Astrocyte (in vitro differentiated cells and primary cell): ENCODE data around the gene OR11H6. TPM values are rescaled to one million over a fixed set of nuclear protein-coding genes. Genes with fewer than 3 reads are reported as not detected.
"Not testable (repeated sequence)": the region's sequence is repeated elsewhere in the genome, so short reads cannot be mapped to it uniquely, and the experiment has no call there.

Experiments
- DNase-seq: peaks from one replicate; pipeline ENCODE4 v3.0.0-alpha.2; 2010; ENCODE audit warnings: low read depth
- FAIRE-seq: peaks from 2 replicates; lab custom pipeline; 2011; peaks lifted over from hg19 to GRCh38; lab: Jason Lieb, UNC
- H2AFZ ChIP-seq: 2 replicates; pipeline ENCODE4 v1.6.0; 2012; ENCODE audit warnings: low read depth, low read length, inconsistent platforms
- H3K27ac ChIP-seq: 2 replicates; pipeline ENCODE4 v1.5.1; 2011; ENCODE audit warnings: low read depth, low read length, inconsistent platforms
- H3K27me3 ChIP-seq: 2 replicates; pipeline ENCODE4 v1.6.0; 2011; ENCODE audit warnings: low read length, inconsistent platforms; ENCODE audit not compliant: insufficient read depth
- H3K36me3 ChIP-seq: 2 replicates; pipeline ENCODE4 v1.5.1; 2011; ENCODE audit warnings: low read length, inconsistent platforms; ENCODE audit not compliant: insufficient read depth
- H3K4me1 ChIP-seq: 2 replicates; pipeline ENCODE4 v1.5.1; 2011; ENCODE audit warnings: low read length, inconsistent platforms; ENCODE audit not compliant: insufficient read depth
- H3K4me2 ChIP-seq: 2 replicates; pipeline ENCODE4 v1.6.0; 2012; ENCODE audit warnings: low read length, inconsistent platforms
- H3K4me3 ChIP-seq: 2 replicates; pipeline ENCODE4 v1.5.1; 2011; ENCODE audit warnings: low read depth, mild to moderate bottlenecking, low read length, inconsistent platforms; ENCODE audit not compliant: insufficient read depth
- H3K79me2 ChIP-seq: 2 replicates; pipeline ENCODE4 v1.6.0; 2012; ENCODE audit warnings: mild to moderate bottlenecking, low read length, inconsistent platforms; ENCODE audit not compliant: insufficient read depth
- H3K9ac ChIP-seq: 2 replicates; pipeline ENCODE4 v1.6.0; 2012; ENCODE audit warnings: mild to moderate bottlenecking, low read length, inconsistent platforms
- H3K9me3 ChIP-seq: 2 replicates; pipeline ENCODE4 v1.5.1; 2012; ENCODE audit warnings: low read depth, mild to moderate bottlenecking, low read length, inconsistent platforms; ENCODE audit not compliant: insufficient read depth
- H4K20me1 ChIP-seq: 2 replicates; pipeline ENCODE4 v1.6.0; 2012; ENCODE audit warnings: low read length, inconsistent platforms; ENCODE audit not compliant: insufficient read depth
- H3K27ac Mint-ChIP-seq: one replicate; pipeline ENCODE4 v1.8.0; 2021; ENCODE audit warnings: mild to moderate bottlenecking, mixed read lengths; ENCODE audit not compliant: unreplicated experiment
- H3K27me3 Mint-ChIP-seq: one replicate; pipeline ENCODE4 v1.8.0; 2021; ENCODE audit warnings: low read depth, mixed read lengths; ENCODE audit not compliant: unreplicated experiment
- H3K36me3 Mint-ChIP-seq: one replicate; pipeline ENCODE4 v1.8.0; 2021; ENCODE audit warnings: low read depth, mixed read lengths; ENCODE audit not compliant: unreplicated experiment
- H3K4me1 Mint-ChIP-seq: one replicate; pipeline ENCODE4 v1.8.0; 2021; ENCODE audit warnings: low read depth, mixed read lengths; ENCODE audit not compliant: unreplicated experiment
- H3K4me3 Mint-ChIP-seq: one replicate; pipeline ENCODE4 v1.8.0; 2021; ENCODE audit warnings: mild to moderate bottlenecking, moderate library complexity, mixed read lengths; ENCODE audit not compliant: unreplicated experiment
- H3K9me3 Mint-ChIP-seq: one replicate; pipeline ENCODE4 v1.8.0; 2021; ENCODE audit warnings: mild to moderate bottlenecking, mixed read lengths; ENCODE audit not compliant: unreplicated experiment
- EZH2 ChIP-seq: IDR thresholded peaks from 2 replicates; pipeline ENCODE4 v1.6.1; 2012; ENCODE audit warnings: mild to moderate bottlenecking, low read length, inconsistent platforms; ENCODE audit not compliant: insufficient read depth
- total RNA-seq: library from RNA; stranded (reverse); gene quantifications from 2 replicates; pipeline ENCODE4 v1.2.1, GENCODE V29; 2021
- TF ChIP-seq, protein P1 (sequence below): IDR thresholded peaks from 2 replicates; pipeline ENCODE4 v1.5.1; 2011; ENCODE audit warnings: low read depth, mild to moderate bottlenecking, inconsistent platforms, low read length, moderate library complexity; ENCODE audit not compliant: insufficient read depth

The OR11H6 gene
- total RNA-seq, 1 donor from 2014 or later = not detected

DNA sequence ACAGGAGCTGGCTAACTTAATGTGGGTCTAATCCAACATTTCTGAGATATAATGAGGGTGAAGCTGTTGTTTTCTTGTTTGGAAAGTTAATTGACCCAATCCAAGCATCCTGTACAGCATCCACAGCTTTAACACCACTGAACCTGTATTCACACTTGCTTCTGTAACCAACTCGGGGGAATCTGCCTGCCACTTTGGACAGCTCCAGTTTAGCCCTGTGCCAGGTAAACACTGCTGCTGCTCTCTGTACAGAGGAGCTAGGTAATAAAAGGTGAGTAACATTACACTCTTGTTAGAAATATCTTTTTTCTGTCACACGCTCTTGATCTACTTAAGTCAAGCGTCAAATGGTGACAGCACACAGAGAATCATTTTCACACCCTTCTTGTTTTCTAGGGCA is 32.1 kb upstream of the OR11H6 start:
- no peaks in the 10 kb centered on the region for H3K4me1 ChIP-seq
- H3K27ac ChIP-seq = no peak overlapping the region
- Mint-ChIP-seq H3K27me3 (no peaks in the 10 kb centered on the region), H3K4me3 (no peak overlapping the region), H3K36me3 (no peaks in the 10 kb centered on the region), H3K27ac (no peak overlapping the region), H3K9me3 (peaks cover 9% of the 10 kb centered on the region), H3K4me1 (no peaks in the 10 kb centered on the region)
- no peak overlapping the region for H3K4me2 ChIP-seq
- H3K9me3 ChIP-seq = no peaks in the 10 kb centered on the region
- H3K27me3 ChIP-seq = no peaks in the 10 kb centered on the region
- H3K36me3 ChIP-seq = no peaks in the 10 kb centered on the region
- H4K20me1 ChIP-seq = no peaks in the 10 kb centered on the region
- H2AFZ ChIP-seq = no peak overlapping the region
- H3K4me3 ChIP-seq = no peak overlapping the region
- no peak for TF ChIP-seq EZH2
- TF ChIP-seq, protein P1, sequence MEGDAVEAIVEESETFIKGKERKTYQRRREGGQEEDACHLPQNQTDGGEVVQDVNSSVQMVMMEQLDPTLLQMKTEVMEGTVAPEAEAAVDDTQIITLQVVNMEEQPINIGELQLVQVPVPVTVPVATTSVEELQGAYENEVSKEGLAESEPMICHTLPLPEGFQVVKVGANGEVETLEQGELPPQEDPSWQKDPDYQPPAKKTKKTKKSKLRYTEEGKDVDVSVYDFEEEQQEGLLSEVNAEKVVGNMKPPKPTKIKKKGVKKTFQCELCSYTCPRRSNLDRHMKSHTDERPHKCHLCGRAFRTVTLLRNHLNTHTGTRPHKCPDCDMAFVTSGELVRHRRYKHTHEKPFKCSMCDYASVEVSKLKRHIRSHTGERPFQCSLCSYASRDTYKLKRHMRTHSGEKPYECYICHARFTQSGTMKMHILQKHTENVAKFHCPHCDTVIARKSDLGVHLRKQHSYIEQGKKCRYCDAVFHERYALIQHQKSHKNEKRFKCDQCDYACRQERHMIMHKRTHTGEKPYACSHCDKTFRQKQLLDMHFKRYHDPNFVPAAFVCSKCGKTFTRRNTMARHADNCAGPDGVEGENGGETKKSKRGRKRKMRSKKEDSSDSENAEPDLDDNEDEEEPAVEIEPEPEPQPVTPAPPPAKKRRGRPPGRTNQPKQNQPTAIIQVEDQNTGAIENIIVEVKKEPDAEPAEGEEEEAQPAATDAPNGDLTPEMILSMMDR = no peak
- no peak overlapping the region for H3K9ac ChIP-seq
- no peak for FAIRE-seq
- no peaks in the 10 kb centered on the region for H3K79me2 ChIP-seq
- DNase-seq = no peak

DNA sequence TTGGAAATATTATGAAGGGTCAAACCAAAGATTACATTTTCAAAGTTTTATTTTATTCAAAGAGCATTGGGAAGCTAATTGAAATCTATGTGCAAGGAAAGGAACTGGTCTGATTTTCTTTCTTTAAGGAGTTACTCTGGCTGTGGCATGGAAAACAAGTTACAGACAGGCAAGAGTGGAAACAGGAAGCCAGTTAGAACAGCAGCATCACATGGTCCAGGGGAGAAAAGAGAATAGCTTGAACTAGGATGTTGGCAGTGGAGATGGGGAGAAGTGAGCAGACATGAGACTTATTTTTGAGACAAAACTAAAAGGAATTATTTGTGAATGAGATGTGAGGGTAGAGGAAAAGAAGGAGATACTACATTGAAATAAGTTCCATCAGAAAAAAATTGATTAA is 29.4 kb upstream of the OR11H6 start:
- no peak overlapping the region for H3K4me3 Mint-ChIP-seq
- no peak overlapping the region for H3K4me3 ChIP-seq
- no peak for FAIRE-seq
- H3K4me2 ChIP-seq = no peak overlapping the region
- peaks cover 9% of the 10 kb centered on the region for H3K9me3 Mint-ChIP-seq
- H3K9ac ChIP-seq = no peak overlapping the region
- H4K20me1 ChIP-seq = no peaks in the 10 kb centered on the region
- H3K36me3 ChIP-seq = no peaks in the 10 kb centered on the region
- H3K79me2 ChIP-seq = no peaks in the 10 kb centered on the region
- no peak overlapping the region for H3K27ac Mint-ChIP-seq
- no peaks in the 10 kb centered on the region for H3K4me1 Mint-ChIP-seq
- TF ChIP-seq, protein P1 = no peak
- TF ChIP-seq EZH2 = no peak
- no peaks in the 10 kb centered on the region for H3K4me1 ChIP-seq
- H3K9me3 ChIP-seq = no peaks in the 10 kb centered on the region
- H3K27me3 ChIP-seq = no peaks in the 10 kb centered on the region
- DNase-seq = no peak
- no peak overlapping the region for H3K27ac ChIP-seq
- no peak overlapping the region for H2AFZ ChIP-seq
- H3K36me3 Mint-ChIP-seq = no peaks in the 10 kb centered on the region
- no peaks in the 10 kb centered on the region for H3K27me3 Mint-ChIP-seq

DNA sequence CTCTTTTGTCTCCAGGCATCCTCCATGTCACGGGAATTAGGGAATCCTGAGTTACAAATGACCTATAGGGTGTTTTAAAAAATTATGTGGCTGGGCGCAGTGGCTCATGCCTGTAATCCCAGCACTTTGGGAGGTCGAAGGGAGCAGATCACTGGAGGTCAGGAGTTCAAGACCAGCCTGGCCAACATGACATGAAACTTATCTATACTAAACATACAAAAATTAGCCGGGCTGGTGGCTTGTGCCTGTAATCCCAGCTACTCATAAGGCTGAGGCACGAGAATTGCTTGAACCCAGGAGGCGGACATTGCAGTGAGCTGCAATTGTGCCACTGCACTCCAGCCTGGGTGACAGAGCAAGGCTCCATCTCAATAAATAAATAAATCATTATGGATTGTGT is 28.3 kb upstream of the OR11H6 start:
- H2AFZ ChIP-seq, DNase-seq, H3K27ac ChIP-seq, H3K79me2 ChIP-seq, H3K36me3 Mint-ChIP-seq, H3K4me3 Mint-ChIP-seq, H3K4me2 ChIP-seq, H3K36me3 ChIP-seq, H3K27me3 Mint-ChIP-seq, H3K9me3 Mint-ChIP-seq, H3K9me3 ChIP-seq, H3K27me3 ChIP-seq, H4K20me1 ChIP-seq, H3K9ac ChIP-seq, H3K27ac Mint-ChIP-seq, H3K4me1 Mint-ChIP-seq, FAIRE-seq, H3K4me1 ChIP-seq, H3K4me3 ChIP-seq: not testable (repeated sequence)
